Thyroid gland (tissue), 4 donors: ENCODE measurements around the gene COL6A2. TPM values are rescaled to one million over a fixed set of nuclear protein-coding genes. Genes with fewer than 3 reads are reported as not detected.

ENCODE experiments used
- DNase-seq, 2 donors: peaks; one replicate each; pipeline ENCODE4 v3.0.0-alpha.2; 2019
- H3K27ac ChIP-seq, 3 donors: fragments of 200-600 bp; sonication (generic); 1 replicate in 2 of 3; 2 replicates in 1 of 3; pipeline ENCODE4 v1.5.1; 2016 to 2019; ENCODE audit warnings: mild to moderate bottlenecking in 1 of 3, moderate library complexity in 1 of 3
- H3K27me3 ChIP-seq: fragments of 200-600 bp; sonication (generic); one replicate; pipeline ENCODE4 v1.5.1; 2019
- H3K36me3 ChIP-seq, 2 donors: fragments of 200-600 bp; sonication (generic); one replicate each; pipeline ENCODE4 v1.5.1; 2016 to 2019
- H3K4me1 ChIP-seq, 2 donors: fragments of 200-600 bp; sonication (generic); one replicate each; pipeline ENCODE4 v1.5.1; 2017 to 2019
- H3K4me3 ChIP-seq, 3 donors: fragments of 200-600 bp; sonication (generic); replicated peaks in 1 of 3; 1 replicate in 2 of 3; 2 replicates in 1 of 3; pipeline ENCODE4 v1.5.1; 2016; ENCODE audit warnings: mild to moderate bottlenecking in 1 of 3
- H3K9me3 ChIP-seq: fragments of 200-600 bp; sonication (generic); one replicate; pipeline ENCODE4 v1.5.1; 2017
- POLR2A ChIP-seq, 2 donors: fragments of 450-650 bp; IDR thresholded peaks; one replicate each; pipeline ENCODE4 v1.6.1; 2017; ENCODE audit warnings: antibody characterized with exemption in 2 of 2, mild to moderate bottlenecking in 2 of 2, moderate library complexity in 1 of 2
- WGBS, 2 donors: methylation state at CpG; one replicate each; pipeline ENCODE4 v1.1.5; 2017; 5-methylcytosine and 5-hydroxymethylcytosine counted together
- intact Hi-C: fragments of 100-400 bp; cut with DNase I; formaldehyde crosslinking; loops from one replicate; pipeline ENCODE4 v1.15.1; 2023
- total RNA-seq, 4 donors: library from RNA; depleted of rRNA; stranded (reverse); fragments of >200 nt; gene quantifications; one replicate each; pipeline ENCODE4 v1.2.3, GENCODE V29; 2016
- TF ChIP-seq, protein P1 (sequence below), 6 experiments: fragments of 200-600 bp in 3 of 6; fragments of 450-650 bp in 3 of 6; sonication (generic) in 3 of 6; IDR thresholded peaks; one replicate each; pipeline ENCODE4 v1.5.1; 2016 to 2019; ENCODE audit warnings: antibody characterized with exemption in 6 of 6, mild to moderate bottlenecking in 2 of 6, inconsistent platforms in 1 of 6, moderate library complexity in 1 of 6

Gene COL6A2
- total RNA-seq, 4 donors from 2014 or later = 79.4 to 191 (median 172) TPM

DNA sequence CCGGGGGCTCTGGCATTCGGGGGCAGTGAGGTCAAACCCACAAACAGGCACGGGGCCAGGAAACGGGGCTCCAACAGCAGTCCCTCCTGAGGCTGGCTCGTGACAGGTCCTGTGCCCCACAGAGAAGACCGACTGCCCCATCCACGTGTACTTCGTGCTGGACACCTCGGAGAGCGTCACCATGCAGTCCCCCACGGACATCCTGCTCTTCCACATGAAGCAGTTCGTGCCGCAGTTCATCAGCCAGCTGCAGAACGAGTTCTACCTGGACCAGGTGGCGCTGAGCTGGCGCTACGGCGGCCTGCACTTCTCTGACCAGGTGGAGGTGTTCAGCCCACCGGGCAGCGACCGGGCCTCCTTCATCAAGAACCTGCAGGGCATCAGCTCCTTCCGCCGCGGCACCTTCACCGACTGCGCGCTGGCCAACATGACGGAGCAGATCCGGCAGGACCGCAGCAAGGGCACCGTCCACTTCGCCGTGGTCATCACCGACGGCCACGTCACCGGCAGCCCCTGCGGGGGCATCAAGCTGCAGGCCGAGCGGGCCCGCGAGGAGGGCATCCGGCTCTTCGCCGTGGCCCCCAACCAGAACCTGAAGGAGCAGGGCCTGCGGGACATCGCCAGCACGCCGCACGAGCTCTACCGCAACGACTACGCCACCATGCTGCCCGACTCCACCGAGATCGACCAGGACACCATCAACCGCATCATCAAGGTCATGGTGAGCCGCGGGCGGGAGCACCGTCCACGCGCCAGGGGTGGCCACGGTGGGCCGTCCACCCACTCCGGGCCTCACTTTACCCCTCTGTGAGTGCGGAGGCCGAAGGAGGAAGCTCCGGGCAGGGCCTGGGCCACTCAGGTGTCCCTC lies 14.2 kb downstream of the COL6A2 start:
- no peaks in the 10 kb centered on the region for H3K9me3 ChIP-seq
- 93 to 96% methylated on average over 18 to 44 of the region's 69 CpGs for WGBS, 2 donors
- no peaks in the 10 kb centered on the region for H3K4me1 ChIP-seq
- no peaks in the 10 kb centered on the region for H3K27me3 ChIP-seq
- H3K4me3 ChIP-seq = no peak overlapping the region
- H3K36me3 ChIP-seq = peaks cover 8 to 12% of the 10 kb centered on the region in 2 donors
- DNase-seq = peak; percentile 1
- TF ChIP-seq, protein P1, sequence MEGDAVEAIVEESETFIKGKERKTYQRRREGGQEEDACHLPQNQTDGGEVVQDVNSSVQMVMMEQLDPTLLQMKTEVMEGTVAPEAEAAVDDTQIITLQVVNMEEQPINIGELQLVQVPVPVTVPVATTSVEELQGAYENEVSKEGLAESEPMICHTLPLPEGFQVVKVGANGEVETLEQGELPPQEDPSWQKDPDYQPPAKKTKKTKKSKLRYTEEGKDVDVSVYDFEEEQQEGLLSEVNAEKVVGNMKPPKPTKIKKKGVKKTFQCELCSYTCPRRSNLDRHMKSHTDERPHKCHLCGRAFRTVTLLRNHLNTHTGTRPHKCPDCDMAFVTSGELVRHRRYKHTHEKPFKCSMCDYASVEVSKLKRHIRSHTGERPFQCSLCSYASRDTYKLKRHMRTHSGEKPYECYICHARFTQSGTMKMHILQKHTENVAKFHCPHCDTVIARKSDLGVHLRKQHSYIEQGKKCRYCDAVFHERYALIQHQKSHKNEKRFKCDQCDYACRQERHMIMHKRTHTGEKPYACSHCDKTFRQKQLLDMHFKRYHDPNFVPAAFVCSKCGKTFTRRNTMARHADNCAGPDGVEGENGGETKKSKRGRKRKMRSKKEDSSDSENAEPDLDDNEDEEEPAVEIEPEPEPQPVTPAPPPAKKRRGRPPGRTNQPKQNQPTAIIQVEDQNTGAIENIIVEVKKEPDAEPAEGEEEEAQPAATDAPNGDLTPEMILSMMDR (IDR thresholded peaks at IDR 0.05) = no peak
- no peak for TF ChIP-seq POLR2A (IDR thresholded peaks at IDR 0.05)
- intact Hi-C loops = no loop called here
- no peak overlapping the region for H3K27ac ChIP-seq

GRCh38 chr21:46112725-46113215 lies 14.9 kb downstream of the COL6A2 start:
- no peak for TF ChIP-seq POLR2A (IDR thresholded peaks at IDR 0.05)
- TF ChIP-seq, protein P1 (IDR thresholded peaks at IDR 0.05) = no peak
- peaks cover 8 to 12% of the 10 kb centered on the region in 2 donors for H3K36me3 ChIP-seq
- H3K27me3 ChIP-seq = no peaks in the 10 kb centered on the region
- H3K9me3 ChIP-seq = no peaks in the 10 kb centered on the region
- no peaks in the 10 kb centered on the region for H3K4me1 ChIP-seq
- DNase-seq = peak; percentile 0
- H3K27ac ChIP-seq = no peak overlapping the region
- H3K4me3 ChIP-seq = no peak overlapping the region
- WGBS, 2 donors = 91 to 95% methylated on average over 7 to 13 of the region's 20 CpGs
- intact Hi-C loops = no loop called here

- no peak for TF ChIP-seq POLR2A (IDR thresholded peaks at IDR 0.05)
- TF ChIP-seq, protein P1 (IDR thresholded peaks at IDR 0.05) = no peak
- no peak overlapping the region for H3K27ac ChIP-seq
- no peaks in the 10 kb centered on the region for H3K4me1 ChIP-seq
- H3K9me3 ChIP-seq = no peaks in the 10 kb centered on the region
- H3K27me3 ChIP-seq = no peaks in the 10 kb centered on the region
- peaks cover 8 to 12% of the 10 kb centered on the region in 2 donors for H3K36me3 ChIP-seq
- no peak overlapping the region for H3K4me3 ChIP-seq
- DNase-seq = peak in 1 of 2 donors; percentile 0
- intact Hi-C loops = no loop called here
- 93 to 98% methylated on average over 16 of the region's 16 CpGs for WGBS, 2 donors
These were observed 15.7 kb downstream of the COL6A2 start for GRCh38 chr21:46113497-46114176.

GRCh38 chr21:46114963-46115362 lies 17.1 kb downstream of the COL6A2 start:
- peaks cover 8 to 12% of the 10 kb centered on the region in 2 donors for H3K36me3 ChIP-seq
- H3K9me3 ChIP-seq = no peaks in the 10 kb centered on the region
- 92 to 95% methylated on average over 4 of the region's 4 CpGs for WGBS, 2 donors
- H3K27ac ChIP-seq = no peak overlapping the region
- H3K4me3 ChIP-seq = no peak overlapping the region
- H3K27me3 ChIP-seq = no peaks in the 10 kb centered on the region
- no peak for DNase-seq
- no peaks in the 10 kb centered on the region for H3K4me1 ChIP-seq
- intact Hi-C loops = no loop called here
- TF ChIP-seq, protein P1 (IDR thresholded peaks at IDR 0.05) = no peak
- no peak for TF ChIP-seq POLR2A (IDR thresholded peaks at IDR 0.05)
